Forelimb muscle (tissue), 1 donor: Measurements from ENCODE around the gene PRKRA. TPM values are rescaled to one million over a fixed set of nuclear protein-coding genes. Genes with fewer than 3 reads are reported as not detected.
"Not testable (repeated sequence)": the region's sequence is repeated elsewhere in the genome, so short reads cannot be mapped to it uniquely, and the experiment has no call there.

ENCODE experiments used
- DNase-seq: peaks from one replicate; pipeline ENCODE4 v3.0.0-alpha.2; 2013; ENCODE audit warnings: low read depth
- polyA plus RNA-seq: library from polyadenylated mRNA; unstranded; fragments of 120-200 nt; gene quantifications from one replicate; pipeline ENCODE4 v1.2.1, GENCODE V29; 2013; ENCODE audit not compliant: insufficient read length

PRKRA gene
- polyA plus RNA-seq, 1 donor, result 57.0 TPM

DNA sequence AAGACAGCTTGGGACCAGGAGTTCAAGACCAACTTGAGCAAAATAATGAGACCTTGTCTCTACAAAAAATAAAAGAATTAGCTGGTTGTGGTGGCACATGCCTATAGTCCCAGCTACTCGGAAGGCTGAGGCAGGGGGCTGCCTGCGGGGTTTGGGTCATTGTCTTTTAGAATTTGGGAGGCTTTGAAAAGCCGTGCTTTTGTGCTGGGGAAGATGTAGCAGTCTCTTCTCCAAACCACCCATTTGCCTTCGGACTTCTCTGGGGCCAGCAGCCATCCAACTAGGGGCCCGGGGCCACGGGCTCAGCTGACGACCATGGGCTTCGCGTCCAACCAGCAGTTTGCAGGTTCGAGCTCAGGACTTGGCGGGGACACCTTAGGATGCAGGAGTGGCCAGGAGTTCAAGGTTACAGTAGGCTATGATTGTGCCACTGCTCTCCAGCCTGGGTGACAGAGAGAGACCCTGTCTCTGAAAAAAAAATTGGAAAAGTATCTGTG lies 6.5 kb upstream of the PRKRA start:
- no peak for DNase-seq

DNA sequence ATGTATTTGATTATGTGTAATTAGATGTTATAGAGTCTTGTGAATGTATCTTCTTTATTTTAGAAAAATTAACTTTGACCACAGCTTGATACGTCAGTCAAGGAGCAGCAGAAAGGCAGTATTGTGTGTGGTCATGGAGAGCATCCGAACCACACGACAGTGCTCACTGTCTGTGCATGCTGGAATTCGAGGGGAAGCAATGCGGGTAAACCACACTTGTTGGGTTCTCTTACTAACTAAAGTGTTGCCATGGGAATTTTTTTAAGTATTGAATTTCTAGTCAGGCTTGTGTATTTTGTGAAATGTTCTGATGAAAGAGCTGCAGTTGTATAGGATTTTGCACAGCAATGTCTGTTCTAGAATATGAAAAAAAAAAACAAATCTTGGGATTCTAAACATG lies 5.0 kb upstream of the PRKRA start:
- DNase-seq, result no peak

DNA sequence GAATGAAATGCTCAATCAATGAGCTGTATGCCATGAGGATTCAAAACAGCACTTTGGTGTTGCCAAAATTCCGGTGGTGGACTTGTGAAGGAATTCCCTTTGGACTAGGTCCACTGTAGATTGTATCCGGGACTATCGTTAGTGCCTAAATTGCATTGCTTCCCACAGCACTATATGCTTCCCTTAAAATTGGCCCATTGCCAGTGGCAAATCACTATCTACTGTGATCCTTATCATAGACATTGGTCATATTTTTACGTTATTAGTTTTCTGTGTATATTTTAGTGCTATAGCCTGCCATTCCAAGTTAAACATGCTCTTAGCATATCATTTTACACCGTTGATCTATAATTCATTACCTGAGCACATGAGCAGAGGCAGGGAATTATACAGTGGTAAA lies 1.9 kb upstream of the PRKRA start:
- DNase-seq, result no peak

DNA sequence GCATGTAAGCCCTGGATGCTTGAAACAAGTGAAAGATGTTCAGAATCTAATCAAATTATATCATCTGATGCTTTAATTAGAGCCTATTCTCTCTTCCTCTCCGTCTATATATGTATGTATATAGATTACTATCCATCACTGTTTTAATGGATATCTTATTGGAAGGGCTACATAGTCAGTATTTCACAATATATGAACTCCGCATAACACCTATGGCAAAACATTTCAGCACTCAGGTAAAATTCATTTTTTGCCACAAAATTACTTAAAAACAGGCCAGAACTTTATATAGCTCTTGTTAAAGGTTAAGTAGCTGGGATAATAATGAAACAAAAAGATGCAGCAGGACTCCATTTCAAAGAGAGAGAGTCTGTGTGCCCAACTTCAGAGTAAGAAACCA lies 1.4 kb upstream of the PRKRA start:
- DNase-seq, result no peak

DNA sequence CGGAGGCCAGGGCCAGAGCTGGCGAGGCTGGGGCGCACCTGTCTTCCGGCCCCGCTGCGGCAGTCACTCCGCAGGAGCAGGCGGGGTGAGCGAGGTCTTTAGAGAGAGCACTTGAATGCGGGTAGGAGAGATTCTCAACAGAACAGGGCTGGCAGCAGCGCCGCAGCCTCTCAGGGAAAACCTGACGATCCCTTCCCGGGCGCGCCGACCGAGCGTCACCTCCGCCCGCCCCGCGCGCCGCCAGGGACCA lies 526 bp downstream of the PRKRA start:
- no peak for DNase-seq

DNA sequence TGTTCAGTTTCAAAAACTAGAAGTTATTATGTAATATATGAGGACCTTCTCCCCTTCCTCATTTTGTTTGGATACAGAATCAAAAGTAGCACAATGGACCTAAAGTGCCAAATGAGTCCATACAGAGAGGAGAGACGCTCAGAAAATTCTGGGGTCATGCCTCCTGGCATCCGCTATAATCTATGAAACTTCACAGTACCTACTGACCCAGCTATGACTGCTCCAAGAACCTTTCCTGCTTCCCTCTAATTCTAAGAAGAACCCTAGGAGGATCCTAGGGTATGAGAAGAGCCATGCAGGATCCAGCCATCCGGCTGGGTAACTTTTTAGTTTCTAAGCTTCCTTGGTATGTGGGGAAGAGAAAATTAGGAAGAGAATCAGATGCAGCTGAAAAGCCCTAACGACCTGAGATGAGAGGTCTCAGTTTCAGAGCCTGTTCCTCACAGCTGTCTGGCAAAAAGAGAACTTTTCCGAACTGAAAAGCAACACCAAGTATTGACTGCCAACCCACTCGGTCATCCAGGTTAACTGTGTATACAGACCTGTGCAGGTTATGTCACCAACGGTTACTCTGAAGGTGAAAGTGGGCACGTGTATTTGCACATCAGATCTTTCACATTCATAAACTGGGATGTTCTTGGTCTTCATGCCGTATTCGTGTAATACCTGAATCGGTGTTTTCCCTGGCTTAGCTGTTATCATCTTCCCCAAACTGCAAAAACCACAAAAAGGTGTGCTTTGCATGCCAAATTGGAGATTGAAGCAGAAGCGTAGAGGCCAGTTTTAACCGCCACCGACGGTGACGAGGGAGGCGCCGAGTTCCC lies 1.1 kb downstream of the PRKRA start:
- no peak for DNase-seq

DNA sequence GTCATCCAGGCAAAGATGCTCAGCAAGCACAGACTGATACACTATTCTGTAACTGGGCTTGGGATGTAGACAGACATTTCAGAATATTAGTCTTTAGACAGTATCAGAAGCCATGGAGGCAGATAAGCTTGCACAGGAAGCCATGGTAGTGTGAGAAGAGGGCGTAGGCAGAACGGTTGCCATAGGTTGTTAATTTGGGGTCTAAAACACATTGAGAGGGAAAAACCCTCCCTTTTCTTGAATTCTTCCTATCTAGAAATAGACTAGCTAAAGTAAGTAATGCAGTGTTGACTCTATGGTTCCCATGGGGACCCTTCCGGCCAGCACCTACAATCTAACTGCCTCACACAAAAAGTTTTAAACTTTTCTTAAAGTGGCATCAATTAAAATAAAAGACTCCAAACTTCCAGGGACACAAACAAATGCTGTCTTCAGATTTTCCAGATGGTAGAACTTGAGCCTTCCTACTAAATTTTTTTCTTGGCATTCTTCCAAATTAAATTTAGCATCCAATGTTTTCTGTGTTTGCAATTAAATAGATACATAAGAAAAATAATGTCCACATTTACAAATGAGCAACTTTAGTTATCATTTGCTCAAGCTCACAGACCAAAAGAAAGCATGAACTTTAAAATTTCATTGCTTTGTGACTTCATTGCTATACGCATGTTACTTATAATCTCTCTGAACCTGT lies 1.9 kb downstream of the PRKRA start:
- DNase-seq, result no peak

DNA sequence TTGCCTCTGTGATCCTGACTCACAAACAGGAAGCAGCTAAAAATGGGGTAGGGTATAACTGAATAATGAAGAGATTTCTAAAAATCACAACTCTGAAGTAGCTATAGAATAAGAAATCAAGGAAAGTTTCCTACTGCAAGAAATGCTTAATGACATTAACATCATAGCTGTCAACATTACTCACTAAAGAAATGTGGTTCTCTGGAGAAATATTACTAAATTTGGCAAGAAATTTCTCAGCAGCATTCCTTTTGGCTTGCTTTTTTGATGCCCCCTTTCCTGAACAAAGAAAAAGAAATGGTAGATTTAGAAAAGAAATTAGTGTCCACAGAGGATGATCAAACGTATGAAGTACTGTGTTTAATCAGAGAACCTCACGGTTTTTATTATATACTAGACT lies 9.5 kb downstream of the PRKRA start:
- DNase-seq, result no peak

DNA sequence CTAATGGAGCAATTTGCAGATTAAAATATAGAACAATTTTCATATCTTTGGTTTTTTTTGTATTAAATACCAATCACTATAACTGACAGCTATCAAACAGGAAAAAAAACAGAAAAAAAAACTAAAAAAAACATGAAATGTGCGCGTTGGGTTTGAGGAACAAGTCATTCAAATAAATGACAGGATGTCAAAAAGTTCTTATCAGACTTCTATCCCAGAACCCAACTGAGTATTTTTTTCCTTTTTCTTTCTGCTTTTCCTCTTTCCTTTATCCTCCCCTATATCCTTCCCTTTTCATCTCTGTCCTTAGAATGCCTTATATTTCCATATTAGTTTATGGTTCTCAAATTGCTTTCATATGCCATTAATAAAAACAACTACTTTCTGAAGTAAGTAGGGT lies 14.3 kb downstream of the PRKRA start:
- DNase-seq, result no peak

DNA sequence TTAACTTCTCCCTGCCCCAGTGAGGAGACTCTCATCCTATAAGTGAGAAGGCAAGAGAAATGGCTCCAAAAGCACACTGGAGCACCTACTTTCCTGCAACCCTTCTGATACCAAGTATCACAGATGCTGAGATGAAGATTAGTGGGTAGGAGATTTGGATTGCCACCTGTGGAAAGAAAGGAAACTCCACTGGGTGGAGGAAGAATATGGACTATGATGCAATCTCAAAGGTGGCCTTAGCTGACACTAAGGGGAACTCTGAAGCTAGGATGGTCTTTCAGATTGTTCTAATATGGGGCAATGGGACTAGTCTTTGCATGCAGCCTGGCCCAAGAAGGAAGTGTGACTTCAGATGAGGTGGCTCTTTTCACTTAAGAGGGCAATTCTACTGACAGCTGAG lies 21.6 kb downstream of the PRKRA start:
- no peak for DNase-seq

DNA sequence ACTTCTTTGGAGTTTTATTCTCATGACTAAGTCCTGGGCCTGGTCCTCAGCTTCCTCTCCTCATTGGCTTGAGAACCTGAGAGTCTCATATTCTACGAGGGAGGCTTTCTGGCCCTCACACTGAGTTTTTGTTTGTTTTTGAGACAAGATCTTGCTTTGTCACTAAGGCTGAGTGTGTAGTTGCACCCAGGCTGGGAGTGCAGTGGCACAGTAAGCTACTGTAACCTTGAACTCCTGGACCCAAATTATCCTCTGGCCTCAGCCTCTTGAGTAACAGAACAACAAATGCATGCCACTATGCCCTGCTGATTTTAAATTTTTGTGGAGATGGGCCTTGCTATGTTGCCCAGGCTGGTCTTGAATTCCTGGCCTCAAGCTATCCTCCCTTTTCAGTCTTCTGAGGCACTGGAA lies 22.6 kb downstream of the PRKRA start:
- DNase-seq, result no peak

DNA sequence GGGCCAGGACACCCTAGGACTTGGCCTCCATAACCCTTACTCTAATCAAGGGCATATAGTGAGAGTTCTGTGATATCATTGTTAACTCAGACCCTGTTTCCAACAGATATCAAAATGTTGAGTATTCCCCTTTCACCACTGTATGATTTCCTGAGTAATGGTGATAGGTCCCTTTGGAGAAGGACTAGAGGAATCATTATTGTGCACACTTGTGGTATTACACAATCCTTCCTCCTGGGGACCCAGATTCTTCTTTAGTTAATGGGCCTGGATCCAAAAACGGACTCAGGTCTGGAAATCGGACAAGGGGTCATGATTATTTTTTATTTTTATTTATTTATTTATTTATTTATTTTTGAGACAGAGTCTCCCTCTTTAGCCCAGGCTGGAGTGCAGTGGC lies 23.5 kb downstream of the PRKRA start:
- no peak for DNase-seq

DNA sequence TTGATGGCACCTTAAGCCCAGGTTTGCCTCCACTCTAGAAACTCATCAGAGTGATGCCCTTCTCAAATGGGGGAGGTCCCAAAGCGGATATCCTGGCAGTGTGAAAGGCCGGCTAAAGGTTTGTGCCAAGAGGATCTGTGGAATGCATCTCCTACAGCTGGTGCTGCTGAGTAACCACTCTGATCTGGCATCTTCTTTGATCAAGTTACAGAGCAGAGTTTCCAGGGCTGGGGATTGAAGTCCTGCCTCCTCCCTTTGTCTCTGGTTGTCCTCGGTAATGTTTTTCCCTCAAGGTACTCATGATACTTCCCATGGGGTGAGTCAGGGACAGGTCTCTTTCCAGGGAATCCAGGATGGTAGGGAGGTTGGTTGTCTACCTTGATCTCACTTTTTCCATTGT lies 24.6 kb downstream of the PRKRA start:
- no peak for DNase-seq

DNA sequence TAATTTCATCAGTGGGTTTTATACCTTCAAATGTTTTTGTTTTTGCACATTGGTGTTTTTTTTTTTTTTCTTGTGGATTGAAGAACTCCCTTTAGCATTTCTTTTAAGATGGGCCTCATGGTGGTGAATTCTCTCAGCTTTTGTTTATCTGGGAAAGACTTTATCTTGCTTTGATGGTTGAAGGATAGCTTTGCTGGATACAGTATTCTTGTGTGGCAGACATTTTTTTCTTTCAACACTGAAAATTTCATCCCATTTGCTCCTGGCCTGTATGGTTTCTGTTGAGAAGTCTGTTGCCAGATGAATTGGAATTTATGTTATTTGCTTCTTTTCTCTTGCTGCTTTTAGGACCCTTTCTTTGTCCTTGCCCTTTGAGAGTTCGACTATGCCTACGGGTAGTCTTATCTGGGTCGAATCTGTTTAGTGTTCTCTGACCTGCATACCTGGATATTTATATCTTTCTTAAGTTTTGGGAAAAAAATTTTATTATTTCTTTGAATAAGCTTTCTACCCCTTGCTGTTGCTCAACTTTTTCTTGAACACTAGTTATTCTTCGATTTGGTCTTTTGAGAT lies 25.6 kb downstream of the PRKRA start:
- DNase-seq, result no peak

DNA sequence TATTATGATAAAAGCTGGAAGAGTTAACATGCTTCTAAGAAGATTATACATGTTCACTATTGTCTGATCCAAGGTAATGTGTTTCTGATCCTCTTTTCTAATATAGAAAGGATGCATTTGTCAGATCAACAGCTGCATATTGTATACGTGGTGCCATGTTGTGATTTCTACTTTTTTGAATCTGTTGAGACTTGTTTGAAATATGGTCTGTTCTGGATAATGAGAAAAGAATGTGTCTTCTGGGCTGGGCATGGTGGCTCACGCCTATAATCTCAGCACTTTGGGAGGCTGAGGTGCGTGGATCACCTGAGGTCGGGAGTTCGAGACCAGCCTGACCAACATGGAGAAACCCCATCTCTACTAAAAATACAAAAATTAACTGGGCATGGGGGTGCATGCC lies 27.2 kb downstream of the PRKRA start:
- DNase-seq, result not testable (repeated sequence)

DNA sequence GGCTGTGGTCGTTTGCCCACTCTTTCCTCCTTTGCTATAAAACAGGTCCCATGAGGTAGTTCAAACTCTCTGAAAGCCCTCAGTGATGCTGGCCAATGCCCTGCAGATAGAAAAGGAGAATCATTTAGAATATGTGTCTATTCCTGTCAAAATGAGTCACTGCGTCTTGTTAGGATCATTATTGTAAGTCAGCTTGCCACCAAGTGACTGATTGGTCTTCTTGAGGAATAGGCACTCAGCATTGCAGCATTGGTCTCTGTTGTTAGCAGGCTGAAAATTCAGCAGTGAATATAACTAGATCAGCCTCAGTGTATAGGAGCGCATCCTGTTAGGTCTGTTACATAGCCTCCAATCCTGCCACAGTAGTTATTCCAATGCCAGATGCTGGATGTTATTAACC lies 28.9 kb downstream of the PRKRA start:
- DNase-seq, result no peak

DNA sequence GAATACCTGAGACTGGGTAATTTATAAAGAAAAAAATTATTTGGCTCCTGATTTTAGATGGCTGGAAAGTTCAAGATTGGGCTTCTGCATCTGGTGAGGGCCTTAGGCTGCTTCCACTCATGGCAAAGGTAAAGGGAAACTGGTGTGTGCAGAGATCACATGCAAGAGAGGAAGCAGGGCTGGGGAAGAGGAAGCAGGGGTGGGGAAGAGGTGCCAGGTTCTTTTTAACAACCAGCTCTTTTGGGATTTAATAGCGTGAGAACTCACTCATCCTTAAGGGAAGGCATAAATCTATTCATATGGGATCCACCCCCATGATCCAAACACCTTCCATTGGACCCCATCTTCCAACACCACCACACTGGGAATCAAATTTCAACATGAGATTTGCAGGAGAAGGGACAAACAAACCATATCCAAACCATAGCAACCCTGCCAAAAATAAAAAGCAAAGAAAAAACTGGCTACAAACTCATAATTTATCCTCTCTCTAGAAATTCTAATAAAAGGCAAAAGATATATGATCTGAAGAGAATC lies 30.4 kb downstream of the PRKRA start:
- no peak for DNase-seq

DNA sequence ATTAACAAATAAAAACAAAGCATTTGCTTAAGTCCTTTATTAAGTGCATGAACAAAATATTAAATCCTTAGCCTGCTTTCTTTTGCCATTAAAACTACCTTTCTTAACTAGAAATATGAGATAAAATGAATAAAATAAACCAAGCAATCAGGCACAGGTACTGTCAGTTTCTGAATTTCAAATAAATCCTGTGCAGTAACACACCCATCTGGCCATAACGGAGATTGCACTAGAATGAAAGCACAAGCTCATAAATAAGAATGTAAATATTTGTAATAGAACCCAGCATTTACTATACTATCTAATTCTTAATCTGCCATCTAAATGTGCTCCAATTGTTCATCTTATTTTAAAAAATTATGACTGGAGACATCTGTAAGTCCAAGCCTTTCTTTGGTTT lies 31.9 kb downstream of the PRKRA start:
- no peak for DNase-seq

DNA sequence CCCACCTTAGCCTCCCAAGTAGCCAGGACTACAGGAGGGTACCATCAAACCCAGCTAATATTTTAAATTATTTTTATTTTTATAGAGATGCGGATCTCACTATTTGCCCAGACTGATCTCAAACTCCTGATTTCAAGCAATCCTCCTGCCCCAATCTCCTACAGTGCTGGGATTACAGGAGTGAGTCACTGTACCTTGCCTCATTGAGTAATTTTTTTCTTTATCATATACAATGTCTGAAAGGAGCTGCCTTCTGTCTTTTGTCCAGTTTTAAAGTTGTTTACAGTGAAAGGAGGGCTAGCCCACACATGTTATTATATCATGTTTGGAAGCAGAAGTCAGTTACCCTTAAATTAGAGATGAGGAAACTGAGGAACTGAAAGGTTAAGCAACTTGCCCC lies 32.5 kb downstream of the PRKRA start:
- no peak for DNase-seq

DNA sequence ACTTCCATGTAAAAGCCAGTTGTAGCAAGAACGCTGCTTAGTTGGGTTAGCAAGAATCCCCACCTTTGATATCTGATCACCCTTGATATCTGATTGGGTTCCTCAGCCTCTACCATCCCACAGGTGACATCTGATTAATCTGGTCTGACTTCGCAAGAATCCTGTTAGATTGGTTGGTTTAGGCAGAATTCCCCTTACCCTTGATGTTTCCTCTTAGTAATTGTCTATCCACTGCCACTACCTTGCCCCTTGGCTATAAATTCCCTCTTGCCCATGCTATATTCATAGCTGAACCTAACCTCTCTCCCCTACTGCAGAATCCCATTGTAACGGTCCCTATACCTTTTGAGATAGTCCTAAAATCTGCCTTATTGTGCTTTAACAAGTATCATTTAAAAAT lies 33.1 kb downstream of the PRKRA start:
- no peak for DNase-seq

DNA sequence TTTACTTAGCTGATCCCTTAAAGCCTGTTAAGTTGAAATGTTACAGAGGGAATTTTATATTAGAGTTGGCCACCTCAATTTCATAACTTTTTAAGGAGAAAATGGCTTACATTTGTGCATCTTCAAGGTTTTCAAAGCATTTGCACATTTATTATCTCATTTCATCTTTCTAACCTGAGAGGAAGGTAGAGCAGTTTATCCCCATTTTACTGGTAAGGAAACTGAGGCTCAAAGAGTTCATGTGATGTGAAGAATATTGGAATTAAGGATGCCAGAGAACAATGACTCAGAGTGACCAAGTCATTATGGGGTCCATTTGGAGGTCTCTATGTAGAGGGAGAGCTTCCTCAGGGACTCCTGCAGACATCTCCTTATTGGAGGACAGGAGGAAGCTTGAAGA lies 35.0 kb downstream of the PRKRA start:
- no peak for DNase-seq

DNA sequence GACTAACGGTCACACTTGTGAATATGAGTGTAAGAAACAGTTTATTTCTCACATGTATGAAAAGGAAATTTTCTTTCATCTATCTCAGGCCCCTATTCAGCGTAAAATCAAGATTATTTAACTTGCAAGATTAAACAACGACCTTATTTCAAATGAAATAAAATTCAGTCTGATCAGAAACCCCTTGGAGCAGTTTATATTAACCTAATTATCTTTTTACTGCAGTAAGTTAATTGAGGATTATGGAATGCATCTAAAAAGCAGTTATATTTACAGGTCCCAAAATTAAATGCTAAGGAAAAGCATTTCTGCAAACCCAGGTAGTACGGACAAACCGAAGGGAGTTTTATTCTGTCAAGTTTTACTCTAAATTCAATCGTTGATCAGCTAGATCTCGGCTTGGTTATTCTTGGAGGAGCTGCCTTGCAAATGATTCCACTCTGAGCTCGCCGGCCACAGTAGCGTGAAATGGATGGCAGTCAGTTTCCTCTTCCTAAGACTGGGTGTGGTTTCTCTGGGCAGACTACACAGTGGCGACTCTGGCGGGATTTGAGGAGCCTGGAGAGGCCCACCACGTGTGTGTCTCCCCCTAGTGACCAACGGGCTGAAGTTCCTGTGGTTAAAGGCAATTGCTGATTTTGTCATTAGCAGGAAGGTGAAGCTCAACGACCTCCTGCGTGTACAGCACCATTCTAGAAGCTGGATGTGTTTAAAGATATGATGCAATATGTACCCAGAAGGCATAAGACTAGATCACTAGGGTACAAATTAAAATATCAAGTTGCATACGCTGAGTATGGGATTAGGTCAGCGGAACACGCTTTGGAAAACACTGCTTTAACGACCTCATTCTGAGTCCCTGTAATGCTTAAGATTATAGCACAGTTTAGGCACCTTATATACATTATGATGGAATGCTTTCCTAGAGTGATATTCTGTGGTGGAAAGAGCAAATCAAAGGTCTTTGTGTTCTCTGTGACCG lies 36.4 kb downstream of the PRKRA start:
- DNase-seq, result peak; percentile 81
